GM12874 (cell line): Measurements from ENCODE around the gene GOT2.

Experiments used
- TF ChIP-seq, protein P1 (sequence below): IDR thresholded peaks from 2 replicates; pipeline ENCODE4 v1.5.1; 2011; ENCODE audit warnings: low read depth, mild to moderate bottlenecking, control low read depth, low read length, moderate library complexity; ENCODE audit not compliant: insufficient read depth

Gene GOT2

DNA sequence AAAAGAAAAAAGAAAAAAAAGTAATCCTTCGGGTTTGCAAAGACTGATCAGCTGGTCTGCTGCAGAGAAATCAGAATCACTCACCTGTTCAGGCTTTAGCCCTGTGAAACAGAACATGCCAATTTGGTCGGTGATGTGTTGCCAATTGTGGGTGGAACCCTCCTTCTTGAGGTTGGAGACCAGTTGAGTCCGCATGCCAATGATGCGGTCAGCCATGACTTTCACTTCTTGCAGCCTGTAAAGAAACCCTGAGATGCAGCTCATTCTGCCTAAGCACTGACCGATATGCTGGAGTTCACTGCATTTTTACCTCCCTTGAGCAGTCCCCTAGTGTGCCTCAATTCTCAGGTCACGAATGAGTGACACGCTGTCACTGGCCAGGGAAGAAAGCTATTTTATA lies 24.8 kb downstream of the GOT2 start:
- TF ChIP-seq, protein P1, sequence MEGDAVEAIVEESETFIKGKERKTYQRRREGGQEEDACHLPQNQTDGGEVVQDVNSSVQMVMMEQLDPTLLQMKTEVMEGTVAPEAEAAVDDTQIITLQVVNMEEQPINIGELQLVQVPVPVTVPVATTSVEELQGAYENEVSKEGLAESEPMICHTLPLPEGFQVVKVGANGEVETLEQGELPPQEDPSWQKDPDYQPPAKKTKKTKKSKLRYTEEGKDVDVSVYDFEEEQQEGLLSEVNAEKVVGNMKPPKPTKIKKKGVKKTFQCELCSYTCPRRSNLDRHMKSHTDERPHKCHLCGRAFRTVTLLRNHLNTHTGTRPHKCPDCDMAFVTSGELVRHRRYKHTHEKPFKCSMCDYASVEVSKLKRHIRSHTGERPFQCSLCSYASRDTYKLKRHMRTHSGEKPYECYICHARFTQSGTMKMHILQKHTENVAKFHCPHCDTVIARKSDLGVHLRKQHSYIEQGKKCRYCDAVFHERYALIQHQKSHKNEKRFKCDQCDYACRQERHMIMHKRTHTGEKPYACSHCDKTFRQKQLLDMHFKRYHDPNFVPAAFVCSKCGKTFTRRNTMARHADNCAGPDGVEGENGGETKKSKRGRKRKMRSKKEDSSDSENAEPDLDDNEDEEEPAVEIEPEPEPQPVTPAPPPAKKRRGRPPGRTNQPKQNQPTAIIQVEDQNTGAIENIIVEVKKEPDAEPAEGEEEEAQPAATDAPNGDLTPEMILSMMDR, result no peak

DNA sequence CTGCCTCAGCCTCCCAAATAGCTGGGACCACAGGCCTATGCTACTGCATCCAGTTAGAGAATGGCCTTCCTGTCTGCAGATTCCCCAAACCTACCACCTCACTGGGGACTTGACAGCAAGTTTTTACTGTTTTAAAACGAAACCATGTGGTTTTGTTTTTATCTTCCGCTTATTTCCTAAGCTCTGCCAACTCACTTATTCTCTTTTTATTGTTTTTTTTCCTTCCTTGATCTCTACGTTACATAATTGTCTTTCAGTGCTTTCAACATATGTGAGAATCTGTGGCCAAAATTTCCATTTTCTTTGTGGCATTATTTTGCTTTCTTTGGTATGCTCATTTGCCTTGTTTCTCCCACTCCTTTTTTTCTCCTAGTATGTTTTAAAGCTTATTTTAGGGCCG lies 35.0 kb downstream of the GOT2 start:
- TF ChIP-seq, protein P1, result no peak

GRCh38 chr16:58695368-58695767 lies 38.7 kb downstream of the GOT2 start:
- TF ChIP-seq, protein P1, result no peak

- TF ChIP-seq, protein P1, result no peak
Measured at GRCh38 chr16:58692450-58692849, 41.7 kb downstream of the GOT2 start.

- TF ChIP-seq, protein P1, result no peak
Measured at GRCh38 chr16:58685084-58685449, 49.0 kb downstream of the GOT2 start.

DNA sequence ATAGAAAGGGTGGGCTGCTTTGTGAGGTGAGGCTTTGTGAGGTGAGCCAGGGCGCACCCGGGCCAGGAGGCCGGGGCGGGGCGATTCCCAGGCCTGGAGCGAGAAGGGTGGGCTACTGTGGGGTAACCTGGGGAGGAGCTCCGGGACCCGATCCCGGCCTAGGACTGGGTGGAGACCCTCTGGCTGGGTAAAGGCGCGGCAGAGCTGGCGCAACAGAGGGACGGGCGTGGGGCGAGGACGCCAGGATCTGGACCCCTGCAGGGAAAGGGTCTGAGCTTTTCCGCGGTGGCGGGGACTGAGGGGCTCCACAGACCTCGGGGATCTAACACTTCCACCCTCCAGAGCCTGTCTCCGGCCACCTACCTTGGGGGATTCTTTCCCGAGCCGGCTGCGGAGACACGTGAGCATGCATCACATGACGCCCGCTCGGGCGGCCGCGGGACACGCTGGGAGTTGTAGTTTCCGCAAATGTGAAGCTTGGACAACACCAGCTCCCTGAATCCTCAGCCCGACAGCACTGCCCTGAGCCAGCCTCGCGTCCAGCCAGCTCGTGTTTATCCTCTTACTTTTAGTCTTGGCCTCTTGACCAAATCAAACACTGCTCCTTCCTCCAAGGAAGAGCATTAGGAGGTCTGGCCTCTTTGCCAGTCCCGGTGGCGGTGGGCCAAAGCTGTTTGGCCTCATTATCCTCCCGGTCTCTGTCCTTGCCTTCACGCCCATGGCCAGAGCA lies 49.6 kb downstream of the GOT2 start, which contains the start of gene SLC38A7:
Gene SLC38A7, minus strand, starts transcription at position 417 of the 730 bp plus-strand sequence. CDS start 4,644 bp downstream, outside the sequence.
- TF ChIP-seq, protein P1, result no peak

DNA sequence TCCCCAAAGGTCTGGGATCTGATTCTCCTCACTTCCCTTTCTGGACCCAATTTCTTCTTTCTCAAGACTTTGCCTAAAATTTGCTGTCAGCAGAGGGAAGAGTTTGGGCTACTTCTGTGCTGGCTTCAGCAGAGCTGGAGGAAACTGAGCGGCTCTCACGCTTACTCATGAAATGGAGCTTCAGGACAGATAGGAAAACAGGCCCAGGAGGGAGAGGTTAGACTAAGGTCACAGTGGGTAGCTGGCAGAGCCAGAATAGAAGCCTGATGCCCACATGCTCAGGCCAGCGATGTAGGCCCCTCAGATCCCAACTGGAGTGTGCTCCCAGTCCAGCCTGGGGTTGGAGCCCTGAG lies 50.1 kb downstream of the GOT2 start:
- TF ChIP-seq, protein P1, result no peak

DNA sequence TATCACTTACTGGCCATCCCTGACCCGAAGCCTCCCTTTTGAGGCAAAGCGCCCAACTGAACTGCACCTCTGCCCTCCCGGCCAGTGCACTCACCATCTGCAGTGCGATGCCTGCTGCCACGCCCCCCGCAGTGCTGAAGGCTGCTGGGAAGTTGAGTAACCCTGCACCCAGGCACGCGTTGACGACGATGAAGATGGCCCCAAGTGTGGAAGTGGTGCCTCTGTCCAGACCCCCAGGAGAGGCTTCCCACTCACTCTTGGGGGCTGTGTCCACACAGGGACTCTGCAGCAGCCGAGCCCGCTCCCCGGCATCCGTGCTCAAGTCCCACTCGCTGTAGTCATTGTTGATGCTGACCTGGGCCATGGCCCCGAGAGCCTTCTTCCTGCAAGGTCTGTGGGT lies 54.4 kb downstream of the GOT2 start:
- TF ChIP-seq, protein P1, result no peak
